Esophagus muscularis mucosa (tissue), 3 donors: Measurements from ENCODE around the gene NPAS3.

Experiments
- EP300 ChIP-seq: sonication (generic); formaldehyde crosslinking; IDR thresholded peaks from one replicate; pipeline ENCODE4 v1.6.1; 2017; ENCODE audit warnings: antibody characterized with exemption
- TF ChIP-seq, protein P1 (sequence below), 3 experiments: fragments of 200-600 bp in 2 of 3; fragments of 450-650 bp in 1 of 3; sonication (generic) in 2 of 3; IDR thresholded peaks; one replicate each; pipeline ENCODE4 v1.5.1; 2017 to 2019; ENCODE audit warnings: antibody characterized with exemption in 3 of 3, mild to moderate bottlenecking in 2 of 3, moderate library complexity in 1 of 3

DNA sequence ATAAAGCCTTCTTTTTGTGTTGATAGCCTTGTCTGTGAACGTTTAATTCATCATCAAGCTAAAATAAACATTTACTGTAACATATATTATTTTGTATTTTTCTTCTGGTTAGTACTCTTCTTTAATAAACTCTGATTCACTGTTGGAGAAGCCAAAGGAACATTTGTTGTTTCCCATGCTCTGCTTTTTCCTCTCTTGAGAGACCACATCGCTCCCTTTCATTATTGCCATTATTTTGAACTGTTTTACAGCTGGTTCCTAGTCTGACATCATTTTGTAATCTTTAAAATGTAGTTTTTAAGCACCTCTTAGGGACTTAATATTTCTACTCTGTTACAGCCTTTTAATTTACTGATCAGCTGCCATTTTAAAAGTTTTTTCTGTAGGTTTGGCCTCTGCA lies 301.8 kb downstream of the NPAS3 start:
- TF ChIP-seq, protein P1, sequence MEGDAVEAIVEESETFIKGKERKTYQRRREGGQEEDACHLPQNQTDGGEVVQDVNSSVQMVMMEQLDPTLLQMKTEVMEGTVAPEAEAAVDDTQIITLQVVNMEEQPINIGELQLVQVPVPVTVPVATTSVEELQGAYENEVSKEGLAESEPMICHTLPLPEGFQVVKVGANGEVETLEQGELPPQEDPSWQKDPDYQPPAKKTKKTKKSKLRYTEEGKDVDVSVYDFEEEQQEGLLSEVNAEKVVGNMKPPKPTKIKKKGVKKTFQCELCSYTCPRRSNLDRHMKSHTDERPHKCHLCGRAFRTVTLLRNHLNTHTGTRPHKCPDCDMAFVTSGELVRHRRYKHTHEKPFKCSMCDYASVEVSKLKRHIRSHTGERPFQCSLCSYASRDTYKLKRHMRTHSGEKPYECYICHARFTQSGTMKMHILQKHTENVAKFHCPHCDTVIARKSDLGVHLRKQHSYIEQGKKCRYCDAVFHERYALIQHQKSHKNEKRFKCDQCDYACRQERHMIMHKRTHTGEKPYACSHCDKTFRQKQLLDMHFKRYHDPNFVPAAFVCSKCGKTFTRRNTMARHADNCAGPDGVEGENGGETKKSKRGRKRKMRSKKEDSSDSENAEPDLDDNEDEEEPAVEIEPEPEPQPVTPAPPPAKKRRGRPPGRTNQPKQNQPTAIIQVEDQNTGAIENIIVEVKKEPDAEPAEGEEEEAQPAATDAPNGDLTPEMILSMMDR (IDR thresholded peaks at IDR 0.05) = no peak
- TF ChIP-seq EP300 = no peak
